Thyroid gland (tissue), 4 donors: Measurements from ENCODE around the gene PALMD.
A peak's percentile ranks its signal among the peaks of the same experiment; 100 is the strongest.

Experiments used
- POLR2A ChIP-seq, 2 donors: fragments of 450-650 bp; IDR thresholded peaks; one replicate each; pipeline ENCODE4 v1.6.1; 2017; ENCODE audit warnings: antibody characterized with exemption in 2 of 2, mild to moderate bottlenecking in 2 of 2, moderate library complexity in 1 of 2
- TF ChIP-seq, protein P1 (sequence below), 6 experiments: fragments of 200-600 bp in 3 of 6; fragments of 450-650 bp in 3 of 6; sonication (generic) in 3 of 6; IDR thresholded peaks; one replicate each; pipeline ENCODE4 v1.5.1; 2016 to 2019; ENCODE audit warnings: antibody characterized with exemption in 6 of 6, mild to moderate bottlenecking in 2 of 6, inconsistent platforms in 1 of 6, moderate library complexity in 1 of 6

DNA sequence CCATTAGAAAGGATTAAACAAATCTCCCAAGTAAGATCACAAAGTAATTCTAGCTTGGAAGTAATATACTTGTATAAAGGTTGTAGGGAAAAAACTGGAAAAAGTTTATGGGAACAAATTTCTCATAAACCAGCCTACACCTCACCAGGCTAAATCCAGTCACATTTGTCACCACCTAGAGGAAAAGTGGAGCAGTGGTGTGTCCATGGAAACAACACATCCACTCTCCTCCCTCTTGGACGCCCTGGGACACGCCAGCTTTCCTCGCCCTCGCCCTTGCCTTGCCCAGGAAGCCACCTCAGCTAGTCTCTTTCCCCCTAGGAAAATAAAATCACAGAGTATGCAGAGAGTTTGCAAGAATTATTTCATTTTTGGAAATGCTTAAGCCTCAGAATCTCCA is 2.2 kb downstream of the PALMD start:
- TF ChIP-seq, protein P1, sequence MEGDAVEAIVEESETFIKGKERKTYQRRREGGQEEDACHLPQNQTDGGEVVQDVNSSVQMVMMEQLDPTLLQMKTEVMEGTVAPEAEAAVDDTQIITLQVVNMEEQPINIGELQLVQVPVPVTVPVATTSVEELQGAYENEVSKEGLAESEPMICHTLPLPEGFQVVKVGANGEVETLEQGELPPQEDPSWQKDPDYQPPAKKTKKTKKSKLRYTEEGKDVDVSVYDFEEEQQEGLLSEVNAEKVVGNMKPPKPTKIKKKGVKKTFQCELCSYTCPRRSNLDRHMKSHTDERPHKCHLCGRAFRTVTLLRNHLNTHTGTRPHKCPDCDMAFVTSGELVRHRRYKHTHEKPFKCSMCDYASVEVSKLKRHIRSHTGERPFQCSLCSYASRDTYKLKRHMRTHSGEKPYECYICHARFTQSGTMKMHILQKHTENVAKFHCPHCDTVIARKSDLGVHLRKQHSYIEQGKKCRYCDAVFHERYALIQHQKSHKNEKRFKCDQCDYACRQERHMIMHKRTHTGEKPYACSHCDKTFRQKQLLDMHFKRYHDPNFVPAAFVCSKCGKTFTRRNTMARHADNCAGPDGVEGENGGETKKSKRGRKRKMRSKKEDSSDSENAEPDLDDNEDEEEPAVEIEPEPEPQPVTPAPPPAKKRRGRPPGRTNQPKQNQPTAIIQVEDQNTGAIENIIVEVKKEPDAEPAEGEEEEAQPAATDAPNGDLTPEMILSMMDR (IDR thresholded peaks at IDR 0.05): peak in 3 of 6 experiments; percentile 25 to 32 (median 29)
- no peak for TF ChIP-seq POLR2A (IDR thresholded peaks at IDR 0.05)
